DMS114 treated with DMSO at 0.1 percent for 48 hours (cell line): ENCODE results near the gene PTCRA.
"Not testable (repeated sequence)": the region's sequence is repeated elsewhere in the genome, so short reads cannot be mapped to it uniquely, and the experiment has no call there.

Source experiments
- DNase-seq: peaks from one replicate; lab custom pipeline; 2025; ENCODE audit not compliant: unreplicated experiment; lab: John Stamatoyannopoulos, UW

The PTCRA gene

DNA sequence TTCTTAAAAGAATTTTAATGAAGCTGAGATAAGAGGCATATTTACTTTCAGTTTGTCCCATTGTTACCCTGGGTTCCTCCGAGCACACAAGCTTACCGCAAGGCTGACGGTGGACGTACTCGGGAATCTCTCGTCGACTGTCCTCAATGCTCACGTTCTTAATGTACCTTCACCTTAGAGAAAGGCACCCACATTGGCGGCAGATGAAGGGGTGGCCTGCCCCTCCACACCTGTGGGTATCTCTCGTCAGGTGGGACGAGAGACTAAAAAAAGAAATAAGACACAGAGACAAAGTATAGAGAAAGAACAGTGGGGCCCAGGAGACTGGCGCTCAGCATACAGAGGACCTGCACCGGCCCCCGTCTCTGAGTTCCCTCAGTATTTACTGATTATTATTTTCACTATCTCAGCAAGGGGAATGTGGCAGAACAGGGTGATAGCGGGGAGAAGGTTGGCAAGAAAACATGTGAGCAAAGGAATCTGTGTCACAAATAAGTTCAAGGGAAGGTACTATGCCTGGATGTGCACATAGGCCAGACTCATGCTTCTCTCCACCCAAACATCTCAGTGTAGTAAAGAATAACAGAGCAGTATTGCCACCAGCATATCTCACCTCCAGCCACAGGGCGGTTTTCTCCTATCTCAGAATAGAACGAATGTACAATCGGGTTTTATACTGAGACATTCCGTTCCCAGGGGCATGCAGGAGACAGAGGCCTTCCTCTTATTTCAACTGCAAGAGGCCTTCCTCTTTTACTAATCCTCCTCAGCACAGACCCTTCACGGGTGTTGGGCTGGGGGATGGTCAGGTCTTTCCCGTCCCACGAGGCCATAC lies 13.2 kb upstream of the PTCRA start:
- not testable (repeated sequence) for DNase-seq

DNA sequence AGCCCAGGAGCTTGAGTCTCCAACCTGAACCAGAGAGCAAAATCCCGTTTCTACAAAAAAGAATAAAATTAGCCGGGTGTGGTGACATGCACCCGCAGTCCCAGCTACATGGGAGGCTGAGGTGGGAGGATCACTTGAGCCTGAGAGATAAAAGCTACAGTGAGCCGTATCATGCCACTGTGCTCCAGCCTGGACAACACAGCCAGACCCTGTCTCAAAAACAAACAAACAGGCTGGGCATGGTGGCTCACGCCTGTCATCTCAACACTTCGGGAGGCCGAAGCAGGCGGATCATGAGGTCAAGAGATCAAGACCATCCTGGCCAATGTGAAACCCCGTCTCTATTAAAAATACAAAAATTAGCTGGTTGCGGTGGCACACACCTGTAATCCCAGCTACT lies 11.4 kb upstream of the PTCRA start:
- no peak for DNase-seq

DNA sequence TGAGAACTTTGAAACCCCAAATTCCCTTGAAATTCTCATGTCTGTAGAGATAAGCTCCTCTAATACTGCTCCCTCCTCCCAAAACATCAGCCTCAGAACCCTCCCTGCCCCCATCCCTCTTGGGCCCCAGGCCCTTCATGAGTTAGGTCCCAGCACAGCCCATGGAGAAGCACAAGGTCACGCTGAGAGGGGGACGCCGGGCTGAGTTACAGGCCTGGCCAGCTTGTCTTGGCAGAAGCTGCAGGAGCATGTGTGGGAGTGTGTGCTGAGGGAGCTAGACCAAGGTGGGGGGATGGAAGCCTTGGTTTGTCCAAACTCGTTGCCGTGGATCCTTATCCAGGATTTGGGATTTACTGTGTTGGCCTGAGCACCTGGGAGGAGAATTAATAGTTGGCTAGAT lies 8.5 kb upstream of the PTCRA start:
- no peak for DNase-seq

DNA sequence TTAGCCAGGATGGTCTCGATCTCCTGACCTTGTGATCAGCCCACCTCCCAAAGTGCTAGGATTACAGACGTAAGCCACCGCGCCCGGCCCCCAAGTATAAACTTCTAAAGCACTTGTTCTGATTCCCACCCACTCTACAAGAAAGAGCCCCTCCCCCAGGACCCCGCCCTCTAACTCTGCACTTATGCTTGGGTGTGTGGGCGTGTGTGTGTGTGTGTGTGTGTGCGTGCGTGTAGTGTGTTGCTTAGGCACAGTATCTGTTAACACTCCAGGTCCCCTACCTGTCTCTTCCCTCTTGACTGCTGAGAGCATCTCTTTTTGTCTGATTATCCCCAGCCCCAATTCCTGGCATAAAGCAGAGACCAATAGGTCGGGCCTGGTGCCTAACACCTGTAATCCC lies 6.0 kb upstream of the PTCRA start:
- no peak for DNase-seq

DNA sequence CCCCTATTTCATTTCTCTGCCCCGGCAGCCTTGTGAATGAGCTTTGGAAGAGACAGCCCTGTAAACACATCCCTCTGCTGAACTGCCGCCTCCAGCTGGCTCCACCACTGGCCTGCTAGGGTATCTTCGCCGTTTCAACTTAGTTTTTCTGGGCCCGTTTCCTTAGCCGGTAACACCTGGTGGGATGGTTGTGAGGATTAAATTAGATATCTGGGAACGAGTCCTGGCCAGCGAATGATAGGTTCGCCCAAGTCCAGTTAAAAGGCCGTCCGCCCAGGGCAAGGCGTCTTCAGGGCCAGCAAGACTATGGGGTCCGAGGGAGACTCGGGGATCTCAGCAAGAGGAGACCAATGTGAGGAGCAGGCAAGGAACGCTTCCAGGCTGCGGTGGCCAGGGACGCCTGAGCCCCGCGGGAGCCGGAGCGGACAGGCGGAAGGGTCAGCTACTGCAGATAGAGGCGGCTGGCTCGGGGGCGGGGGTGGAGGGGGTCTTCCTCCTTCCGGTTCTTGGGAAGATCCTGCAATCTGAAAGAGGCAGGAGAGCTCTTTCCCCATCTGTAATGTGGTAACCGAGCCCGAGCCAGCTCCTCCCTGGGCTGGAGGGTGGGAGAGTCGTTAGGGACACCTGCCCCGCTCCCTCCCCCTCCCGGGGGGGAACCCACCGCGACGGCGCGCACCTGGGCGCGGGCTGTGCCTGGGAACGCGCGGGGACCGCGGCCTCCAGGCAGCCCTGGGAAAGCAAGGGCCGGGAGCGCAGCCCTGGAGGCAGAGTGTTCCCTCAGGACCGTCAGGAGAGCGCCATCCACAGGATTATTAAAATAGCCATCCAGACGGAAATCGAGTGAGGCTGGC lies 4.5 kb upstream of the PTCRA start:
- DNase-seq, result peak; percentile 45

DNA sequence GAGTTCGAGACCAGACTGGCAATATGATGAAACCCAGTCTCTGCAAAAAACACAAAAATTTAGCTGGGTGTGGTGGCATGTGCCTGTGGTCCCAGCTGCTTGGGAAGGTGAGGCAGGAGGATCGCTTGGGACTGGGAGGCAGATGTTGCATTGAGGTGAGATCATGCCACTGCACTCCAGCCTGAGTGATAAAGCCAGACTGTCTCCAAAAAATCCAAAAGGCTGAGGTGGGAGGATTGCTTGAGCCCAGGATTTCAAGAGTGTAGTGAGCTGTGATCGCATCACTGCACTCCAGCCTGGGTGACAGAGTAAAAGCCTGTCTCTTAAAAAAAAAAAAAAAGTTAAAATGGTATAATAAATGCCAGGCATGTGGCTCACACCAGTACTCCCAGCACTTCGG lies 1.3 kb upstream of the PTCRA start:
- no peak for DNase-seq

DNA sequence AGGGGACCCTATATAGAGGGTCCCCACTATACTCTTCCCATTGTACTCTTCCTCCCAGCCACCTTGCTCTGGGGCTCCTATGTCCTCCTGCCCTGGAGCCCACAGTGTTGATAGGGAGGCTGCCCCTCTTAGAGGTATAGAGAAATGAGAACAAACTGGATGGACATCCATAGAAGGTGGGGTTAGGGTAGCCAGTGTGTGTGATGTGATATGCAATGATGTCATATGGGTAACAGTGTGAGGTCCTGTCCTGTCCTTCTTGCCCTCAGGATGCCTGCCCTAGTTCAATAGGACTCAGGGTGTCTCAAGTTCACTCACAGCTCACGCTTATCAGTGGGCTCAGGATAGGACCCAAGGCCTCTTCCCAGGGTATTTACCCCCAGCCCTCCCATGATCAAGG lies 435 bp downstream of the PTCRA start:
- no peak for DNase-seq

DNA sequence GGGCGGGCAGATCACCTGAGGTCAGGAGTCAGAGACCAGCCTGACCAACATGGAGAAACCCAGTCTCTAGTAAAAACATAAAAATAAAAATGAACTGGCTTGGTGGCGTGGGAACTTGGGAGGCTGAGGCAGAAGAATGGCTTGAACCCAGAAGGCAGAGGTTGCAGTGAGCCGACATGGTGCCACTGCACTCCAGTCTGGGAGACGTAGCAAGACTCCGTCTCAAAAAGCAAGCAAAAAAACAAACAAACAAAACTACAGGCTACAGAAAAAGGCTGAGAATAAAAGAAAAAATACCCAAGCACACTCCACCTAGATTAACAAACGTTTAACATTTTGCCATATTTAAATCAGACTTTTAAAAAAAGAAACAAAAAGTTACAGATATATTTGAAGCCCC lies 5.9 kb downstream of the PTCRA start:
- no peak for DNase-seq

DNA sequence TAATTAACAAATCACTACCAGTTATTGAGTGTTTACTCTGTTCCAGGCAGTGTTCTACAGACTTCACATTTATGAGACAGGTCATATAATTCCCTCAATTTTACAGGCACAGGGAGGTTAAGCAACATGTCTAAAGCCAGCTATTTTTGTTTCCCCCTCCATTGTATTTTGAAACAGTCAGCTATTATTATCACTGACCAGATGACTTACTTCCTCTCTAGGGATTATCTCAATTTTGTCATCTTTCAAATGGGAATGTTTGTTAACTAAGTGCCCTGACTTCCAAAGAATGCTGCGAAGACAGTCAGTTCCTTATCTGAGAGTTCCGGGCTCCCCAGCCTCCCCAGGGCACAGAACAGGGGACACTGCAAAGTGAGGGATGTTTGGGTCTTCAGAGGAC lies 7.8 kb downstream of the PTCRA start:
- DNase-seq, result no peak

DNA sequence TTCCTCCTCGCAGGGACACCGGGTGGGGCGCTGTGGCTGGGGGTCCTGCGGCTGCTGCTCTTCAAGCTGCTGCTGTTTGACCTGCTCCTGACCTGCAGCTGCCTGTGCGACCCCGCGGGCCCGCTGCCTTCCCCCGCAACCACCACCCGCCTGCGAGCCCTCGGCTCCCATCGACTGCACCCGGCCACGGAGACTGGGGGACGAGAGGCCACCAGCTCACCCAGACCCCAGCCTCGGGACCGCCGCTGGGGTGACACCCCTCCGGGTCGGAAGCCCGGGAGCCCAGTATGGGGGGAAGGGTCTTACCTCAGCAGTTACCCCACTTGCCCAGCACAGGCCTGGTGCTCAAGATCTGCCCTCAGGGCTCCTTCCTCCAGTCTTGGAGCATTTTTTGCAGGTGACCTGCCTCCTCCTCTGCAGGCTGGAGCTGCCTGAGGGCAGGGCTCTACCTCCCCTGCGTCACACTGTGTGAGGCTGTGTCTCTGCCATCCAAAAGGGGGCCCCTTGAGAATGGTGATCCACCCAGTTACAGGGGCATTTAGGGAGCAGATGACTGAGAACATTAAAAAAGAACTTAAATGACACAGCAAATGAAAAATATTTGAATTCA lies 9.5 kb downstream of the PTCRA start:
- DNase-seq, result no peak

DNA sequence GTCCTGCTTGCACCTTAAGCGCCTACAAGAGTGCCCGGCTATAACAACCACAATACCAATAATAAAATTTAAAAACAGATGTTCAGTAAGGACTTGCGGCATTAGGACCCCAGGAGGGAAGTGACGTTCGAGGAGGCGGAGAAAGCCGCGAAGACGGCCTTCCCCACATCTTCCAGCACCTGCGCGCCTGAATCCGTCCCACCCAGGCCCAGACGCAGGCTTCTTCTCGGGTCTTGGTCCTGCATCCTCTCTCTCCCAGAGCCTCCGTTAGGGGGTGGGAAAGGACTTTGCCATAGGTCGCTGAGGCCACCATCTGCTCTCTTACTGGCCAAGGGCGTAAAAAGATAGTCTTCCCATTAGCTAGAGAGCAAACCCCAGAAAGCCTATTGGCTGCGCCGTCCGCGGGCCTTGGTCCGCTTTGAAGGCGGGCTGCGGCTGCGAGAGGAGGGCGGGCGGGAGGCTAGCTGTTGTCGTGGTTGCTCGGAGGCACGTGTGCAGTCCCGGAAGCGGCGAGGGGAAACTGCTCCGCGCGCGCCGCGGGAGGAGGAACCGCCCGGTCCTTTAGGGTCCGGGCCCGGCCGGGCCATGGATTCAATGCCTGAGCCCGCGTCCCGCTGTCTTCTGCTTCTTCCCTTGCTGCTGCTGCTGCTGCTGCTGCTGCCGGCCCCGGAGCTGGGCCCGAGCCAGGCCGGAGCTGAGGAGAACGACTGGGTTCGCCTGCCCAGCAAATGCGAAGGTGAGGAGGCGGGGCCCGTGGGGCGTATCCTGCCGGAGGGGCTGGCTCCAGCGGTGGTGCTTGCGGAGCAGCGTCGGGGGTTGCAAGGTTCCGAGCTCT lies 13.3 kb downstream of the PTCRA start, which contains the start of gene CNPY3:
TSS of gene CNPY3 (plus strand) at position 495 of the 835 bp plus-strand sequence. CDS start at position 586, 91 bp downstream.
- peak; percentile 98 for DNase-seq

DNA sequence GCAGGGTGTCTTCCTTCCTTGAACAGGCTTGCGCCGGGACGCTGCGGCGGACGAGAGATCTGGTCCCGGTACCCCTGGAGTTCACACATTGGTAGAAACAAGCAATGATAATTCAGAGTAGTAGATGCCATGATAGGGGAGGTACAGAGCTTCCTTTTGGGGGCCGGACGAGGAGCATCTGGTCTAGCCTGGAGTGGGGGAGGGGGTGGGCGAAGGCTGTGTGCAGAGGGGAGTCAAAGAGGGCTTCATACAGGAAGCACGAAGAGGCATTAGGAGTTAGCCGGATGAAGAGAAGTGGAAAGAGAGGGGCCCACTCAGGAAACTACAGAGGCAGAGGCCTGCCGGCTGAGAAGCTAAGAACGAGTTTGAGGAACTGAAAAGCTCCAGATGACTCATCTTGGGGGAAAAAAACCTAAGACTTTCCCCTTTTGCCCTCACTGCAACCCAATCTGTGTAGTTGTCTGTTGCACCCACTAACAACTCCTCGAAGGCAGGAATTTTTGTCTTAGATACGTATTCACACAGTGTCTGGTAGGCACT lies 14.0 kb downstream of the PTCRA start:
- no peak for DNase-seq

DNA sequence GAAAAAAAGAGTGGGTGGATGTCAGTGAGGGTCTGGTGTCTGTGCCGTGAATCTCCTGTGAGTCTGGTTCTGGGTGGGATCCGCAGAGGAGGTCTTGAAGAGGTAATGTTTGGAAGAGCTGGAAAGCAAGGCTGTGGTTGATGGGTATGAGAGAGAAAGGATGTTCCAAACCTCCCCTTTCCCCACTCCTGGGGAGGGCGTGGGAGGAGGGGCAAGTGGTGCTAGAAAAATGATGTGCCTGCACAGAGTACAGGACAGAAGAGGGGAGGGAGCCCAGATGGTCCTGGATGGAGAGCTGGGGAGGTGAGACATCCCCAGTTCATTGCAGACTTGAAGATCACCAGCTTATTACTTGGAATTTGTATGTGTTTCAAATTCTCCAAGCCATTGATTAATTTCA lies 16.6 kb downstream of the PTCRA start:
- no peak for DNase-seq

DNA sequence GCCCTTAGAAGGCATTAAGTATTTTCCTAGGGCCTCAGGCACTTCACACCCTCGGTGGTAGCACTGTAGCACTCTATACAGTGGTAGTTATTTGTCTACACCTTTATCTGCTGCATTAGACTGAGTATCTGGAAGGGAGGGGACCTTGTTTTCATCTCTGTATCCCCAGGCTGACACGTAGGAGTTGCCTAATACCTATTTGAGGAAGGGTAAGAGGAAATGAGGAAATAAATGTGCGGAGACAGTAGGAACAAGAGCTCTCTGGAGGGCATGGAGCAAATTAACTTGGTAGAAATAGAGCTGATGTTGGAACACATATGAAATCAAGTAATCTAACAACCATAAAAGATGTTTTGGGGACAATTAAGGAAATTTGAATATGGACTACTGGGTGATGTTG lies 17.4 kb downstream of the PTCRA start:
- DNase-seq, result no peak

DNA sequence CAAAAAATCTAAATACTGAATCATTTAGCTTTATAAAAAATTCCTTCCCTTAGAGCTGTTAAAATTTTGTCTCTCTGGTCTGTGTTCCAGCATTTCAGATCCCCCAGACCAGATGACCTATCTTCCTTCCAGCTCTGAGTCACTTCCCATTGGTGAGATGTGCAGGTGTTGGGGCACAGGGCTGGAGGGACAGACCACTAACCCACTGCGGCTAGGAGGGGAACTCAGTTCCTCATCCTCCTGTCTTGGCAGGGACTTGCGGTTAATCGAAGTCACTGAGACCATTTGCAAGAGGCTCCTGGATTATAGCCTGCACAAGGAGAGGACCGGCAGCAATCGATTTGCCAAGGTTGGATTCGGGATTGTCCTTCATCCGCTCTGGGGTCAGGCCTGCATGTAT lies 19.5 kb downstream of the PTCRA start:
- no peak for DNase-seq

DNA sequence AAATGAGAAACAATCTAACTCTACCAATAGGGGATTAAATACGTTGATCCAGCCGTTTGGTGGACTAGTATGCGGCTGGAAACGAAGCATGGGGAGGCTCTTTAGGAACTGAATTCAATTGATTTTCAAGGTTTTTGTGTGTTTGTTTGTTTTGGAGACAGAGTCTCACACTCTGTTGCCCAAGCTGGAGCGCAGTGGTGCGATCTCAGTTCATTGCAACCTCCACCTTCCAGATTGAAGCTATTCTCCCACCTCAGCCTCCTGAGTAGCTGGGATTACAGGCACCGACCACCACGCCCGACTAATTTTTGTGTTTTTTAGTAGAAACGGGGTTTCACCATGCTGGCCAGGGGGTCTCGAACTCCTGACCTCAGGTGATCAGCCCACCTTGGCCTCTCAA lies 20.5 kb downstream of the PTCRA start:
- no peak for DNase-seq

DNA sequence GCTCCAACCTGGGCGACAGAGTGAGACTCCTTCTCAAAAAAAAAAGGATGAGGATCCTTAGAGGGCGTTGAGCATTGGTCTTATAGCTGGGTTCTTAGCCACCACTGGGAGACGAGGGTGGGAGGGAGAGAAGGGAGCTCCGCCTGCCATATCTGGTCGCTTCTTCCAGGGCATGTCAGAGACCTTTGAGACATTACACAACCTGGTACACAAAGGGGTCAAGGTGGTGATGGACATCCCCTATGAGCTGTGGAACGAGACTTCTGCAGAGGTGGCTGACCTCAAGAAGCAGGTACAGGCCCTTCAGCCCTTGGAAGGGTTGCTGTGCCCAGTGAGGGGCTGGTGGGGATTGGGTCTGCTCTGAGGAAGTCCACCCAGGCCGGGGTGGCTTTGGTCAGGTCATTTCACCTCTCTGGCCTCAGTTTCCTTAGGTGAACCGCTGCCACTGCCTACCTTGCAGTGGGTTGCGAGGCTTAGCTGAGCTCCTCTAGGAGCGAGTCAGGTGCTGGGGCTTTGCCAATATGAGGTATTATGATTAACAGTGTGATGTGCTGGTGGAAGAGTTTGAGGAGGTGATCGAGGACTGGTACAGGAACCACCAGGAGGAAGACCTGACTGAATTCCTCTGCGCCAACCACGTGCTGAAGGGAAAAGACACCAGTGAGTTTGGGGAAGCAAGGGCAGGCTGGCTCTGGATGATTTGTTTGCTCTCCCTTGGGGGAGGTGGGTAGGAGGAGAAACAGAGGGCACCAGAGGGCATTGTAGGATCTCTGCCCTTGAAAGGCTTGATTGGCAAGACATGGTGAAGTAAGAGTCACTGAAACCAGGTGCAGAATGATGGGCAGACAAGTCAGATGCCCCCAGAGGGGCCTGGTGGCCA lies 21.9 kb downstream of the PTCRA start:
- DNase-seq, result no peak

DNA sequence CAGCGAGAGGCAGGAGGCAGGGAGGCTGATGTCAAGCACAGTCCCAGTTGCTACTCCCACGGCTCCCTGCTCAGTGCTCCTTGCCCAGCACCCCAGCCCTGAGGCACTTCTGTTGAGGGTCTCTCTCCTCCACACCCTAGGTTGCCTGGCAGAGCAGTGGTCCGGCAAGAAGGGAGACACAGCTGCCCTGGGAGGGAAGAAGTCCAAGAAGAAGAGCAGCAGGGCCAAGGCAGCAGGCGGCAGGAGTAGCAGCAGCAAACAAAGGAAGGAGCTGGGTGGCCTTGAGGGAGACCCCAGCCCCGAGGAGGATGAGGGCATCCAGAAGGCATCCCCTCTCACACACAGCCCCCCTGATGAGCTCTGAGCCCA lies 22.6 kb downstream of the PTCRA start:
- no peak for DNase-seq

DNA sequence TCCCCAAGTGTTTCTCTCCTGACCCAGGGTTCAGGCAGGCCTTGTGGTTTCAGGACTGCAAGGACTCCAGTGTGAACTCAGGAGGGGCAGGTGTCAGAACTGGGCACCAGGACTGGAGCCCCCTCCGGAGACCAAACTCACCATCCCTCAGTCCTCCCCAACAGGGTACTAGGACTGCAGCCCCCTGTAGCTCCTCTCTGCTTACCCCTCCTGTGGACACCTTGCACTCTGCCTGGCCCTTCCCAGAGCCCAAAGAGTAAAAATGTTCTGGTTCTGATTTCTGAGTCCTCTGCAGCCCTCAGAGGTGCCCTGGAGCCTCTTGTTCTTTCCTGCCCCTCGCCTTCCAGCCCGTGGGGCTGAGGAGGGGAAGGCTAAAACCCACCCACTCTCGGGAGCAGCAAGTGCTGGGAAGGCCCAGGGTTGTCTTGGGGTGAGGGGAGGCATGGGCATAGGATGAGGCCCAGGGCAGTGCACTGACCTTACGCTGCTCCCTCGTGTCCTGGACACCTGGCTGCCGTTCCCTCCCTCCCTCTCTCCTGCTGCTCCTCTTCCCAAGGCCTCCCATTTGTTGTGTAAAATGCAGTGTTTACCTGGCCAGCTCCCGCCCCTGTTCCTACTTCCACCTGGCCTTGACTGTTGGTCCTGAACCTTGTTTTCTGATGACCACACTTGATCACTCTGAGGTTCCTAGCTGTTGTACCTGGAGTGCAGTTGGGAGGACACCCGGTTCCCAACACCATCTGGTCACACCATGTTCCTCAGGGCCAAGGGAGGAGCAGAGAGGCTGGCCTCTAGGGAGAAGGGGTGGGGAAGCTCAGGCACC lies 23.3 kb downstream of the PTCRA start:
- DNase-seq, result no peak
